Prostate gland (tissue), 2 donors: ENCODE measurements around the gene MICU1. TPM values are rescaled to one million over a fixed set of nuclear protein-coding genes. Genes with fewer than 3 reads are reported as not detected.
"Not testable (repeated sequence)": the region's sequence is repeated elsewhere in the genome, so short reads cannot be mapped to it uniquely, and the experiment has no call there.

Experiments
- DNase-seq: peaks from one replicate; pipeline ENCODE4 v3.0.0-alpha.2; 2019; ENCODE audit warnings: low spot score
- H3K27ac ChIP-seq, 2 donors: fragments of 200-600 bp; sonication (generic); 2 replicates each; pipeline ENCODE4 v1.5.1; 2017 to 2019
- H3K27me3 ChIP-seq: fragments of 200-600 bp; sonication (generic); replicated peaks from 2 replicates; pipeline ENCODE4 v1.5.1; 2019; ENCODE audit not compliant: insufficient read depth
- H3K36me3 ChIP-seq, 2 donors: fragments of 200-600 bp; sonication (generic); 1 replicate in 1 of 2; 2 replicates in 1 of 2; pipeline versions ENCODE4 v1.5.1 to v1.8.1; 2017 to 2019
- H3K4me1 ChIP-seq: fragments of 200-600 bp; sonication (generic); replicated peaks from 2 replicates; pipeline ENCODE4 v1.5.1; 2019
- H3K4me3 ChIP-seq, 2 donors: fragments of 200-600 bp; sonication (generic); 2 replicates each; pipeline ENCODE4 v1.5.1; 2017 to 2019
- H3K9me3 ChIP-seq: fragments of 200-600 bp; sonication (generic); 2 replicates; pipeline ENCODE4 v1.5.1; 2017
- CTCF ChIP-seq, 4 experiments: fragments of 200-600 bp in 2 of 4; fragments of 450-650 bp in 2 of 4; sonication (generic) in 2 of 4; IDR thresholded peaks; 1 replicate in 3 of 4; 2 replicates in 1 of 4; pipeline ENCODE4 v1.5.1; 2016 to 2019; ENCODE audit warnings: antibody characterized with exemption in 4 of 4, mild to moderate bottlenecking in 2 of 4, moderate library complexity in 2 of 4
- POLR2A ChIP-seq: fragments of 450-650 bp; IDR thresholded peaks from one replicate; pipeline ENCODE4 v1.6.1; 2016; ENCODE audit warnings: antibody characterized with exemption, mild to moderate bottlenecking
- POLR2AphosphoS5 ChIP-seq: sonication (generic); formaldehyde crosslinking; IDR thresholded peaks from one replicate; pipeline ENCODE4 v1.6.1; 2017; ENCODE audit warnings: antibody characterized with exemption
- WGBS: methylation state at CpG from one replicate; pipeline ENCODE4 v1.1.5; 2018; 5-methylcytosine and 5-hydroxymethylcytosine counted together
- intact Hi-C: fragments of 100-400 bp; cut with DNase I; formaldehyde crosslinking; loops from one replicate; pipeline ENCODE4 v1.14.2; 2022
- total RNA-seq, 2 donors: library from RNA; depleted of rRNA; stranded (reverse); fragments of >200 nt; gene quantifications; one replicate each; pipeline ENCODE4 v1.1.0, GENCODE V29; 2016

The MICU1 gene
- total RNA-seq, 2 donors from 2014 or later = 41.0 to 42.0 TPM

- 72% methylated on average over 2 of the region's 2 CpGs for WGBS
Observed at GRCh38 chr10:72330069-72330426, 295.8 kb downstream of the MICU1 start.

GRCh38 chr10:72329290-72330068 lies 296.4 kb downstream of the MICU1 start:
- DNase-seq = no peak
- Histone ChIP-seq H3K36me3 (no peaks in the 10 kb centered on the region), H3K4me1 (peaks cover 32% of the 10 kb centered on the region), H3K27ac (peak overlapping the region; percentile 51 to 56), H3K9me3 (no peaks in the 10 kb centered on the region), H3K27me3 (no peaks in the 10 kb centered on the region), H3K4me3 (no peak overlapping the region)
- intact Hi-C loops = loop anchor here (2.0 to 5.0 kb wide), 3 partner anchors 112 to 367 kb away; partner anchors contain the start of genes ANAPC16, ASCC1 and CHST3
- 64% methylated on average over 11 of the region's 11 CpGs for WGBS
- TF ChIP-seq CTCF (IDR thresholded peaks at IDR 0.05) (no peak), POLR2AphosphoS5 (no peak), POLR2A (no peak)

More at GRCh38 chr10:72330069-72330426, 295.8 kb downstream of the MICU1 start:
- peak overlapping the region; percentile 51 to 56 for H3K27ac ChIP-seq
- no peaks in the 10 kb centered on the region for H3K27me3 ChIP-seq
- H3K36me3 ChIP-seq = no peaks in the 10 kb centered on the region
- intact Hi-C loops = loop anchor here (5.0 kb wide), 1 partner anchor 113 kb away; the partner anchor contains the start of genes ANAPC16 and ASCC1
- no peaks in the 10 kb centered on the region for H3K9me3 ChIP-seq
- TF ChIP-seq POLR2A = no peak
- no peak overlapping the region for H3K4me3 ChIP-seq
- H3K4me1 ChIP-seq = peaks cover 35% of the 10 kb centered on the region
- no peak for DNase-seq

GRCh38 chr10:72328829-72329204 lies 297.1 kb downstream of the MICU1 start:
- no peak for TF ChIP-seq CTCF (IDR thresholded peaks at IDR 0.05)
- no peak for TF ChIP-seq POLR2AphosphoS5
- no peak for TF ChIP-seq POLR2A
- Histone ChIP-seq H3K27ac (peak overlapping the region; percentile 51 to 56), H3K27me3 (no peaks in the 10 kb centered on the region), H3K4me3 (no peak overlapping the region), H3K4me1 (peaks cover 29% of the 10 kb centered on the region), H3K36me3 (no peaks in the 10 kb centered on the region), H3K9me3 (no peaks in the 10 kb centered on the region)
- no peak for DNase-seq
- intact Hi-C loops = loop anchor here (2.0 to 5.0 kb wide), 2 partner anchors 276 to 367 kb away; partner anchors contain the start of gene CHST3
- 42% methylated on average over 5 of the region's 5 CpGs for WGBS

- intact Hi-C loops = loop anchor here (2.0 to 5.0 kb wide), 2 partner anchors 275 to 366 kb away; partner anchors contain the start of gene CHST3
- WGBS = 29% methylated on average over 10 of the region's 14 CpGs
- no peak overlapping the region for H3K4me3 ChIP-seq
- H3K36me3 ChIP-seq = no peaks in the 10 kb centered on the region
- no peaks in the 10 kb centered on the region for H3K9me3 ChIP-seq
- H3K27ac ChIP-seq = peak overlapping the region; percentile 51 to 56
- peaks cover 29% of the 10 kb centered on the region for H3K4me1 ChIP-seq
- no peaks in the 10 kb centered on the region for H3K27me3 ChIP-seq
- TF ChIP-seq POLR2AphosphoS5 = peak; percentile 27
- TF ChIP-seq POLR2A = no peak
- peak; percentile 30 to 76 (median 68) for TF ChIP-seq CTCF (IDR thresholded peaks at IDR 0.05)
- DNase-seq = peak; percentile 71
Observed at GRCh38 chr10:72328045-72328828, 297.6 kb downstream of the MICU1 start.

- WGBS = 86% methylated on average over 32 of the region's 32 CpGs
- DNase-seq, H3K27ac ChIP-seq, H3K27me3 ChIP-seq, H3K4me3 ChIP-seq, H3K36me3 ChIP-seq, H3K9me3 ChIP-seq: not testable (repeated sequence)
- peaks cover 22% of the 10 kb centered on the region for H3K4me1 ChIP-seq
- intact Hi-C loops = loop anchor here (5.0 kb wide), 1 partner anchor 365 kb away; the partner anchor contains the start of gene CHST3
Observed at GRCh38 chr10:72326665-72327603, 298.9 kb downstream of the MICU1 start.
